Suprapubic skin (tissue), 3 donors: ENCODE measurements around the gene CACNA1G.

ENCODE experiments used
- POLR2A ChIP-seq, 2 donors: fragments of 450-650 bp; IDR thresholded peaks; one replicate each; pipeline ENCODE4 v1.6.1; 2017; ENCODE audit warnings: antibody characterized with exemption in 2 of 2, mild to moderate bottlenecking in 2 of 2, moderate library complexity in 2 of 2
- TF ChIP-seq, protein P1 (sequence below), 2 donors: fragments of 200-600 bp in 1 of 2; fragments of 450-650 bp in 1 of 2; sonication (generic) in 1 of 2; IDR thresholded peaks; one replicate each; pipeline ENCODE4 v1.5.1; 2016 to 2019; ENCODE audit warnings: antibody characterized with exemption in 2 of 2, mild to moderate bottlenecking in 1 of 2, moderate library complexity in 1 of 2

DNA sequence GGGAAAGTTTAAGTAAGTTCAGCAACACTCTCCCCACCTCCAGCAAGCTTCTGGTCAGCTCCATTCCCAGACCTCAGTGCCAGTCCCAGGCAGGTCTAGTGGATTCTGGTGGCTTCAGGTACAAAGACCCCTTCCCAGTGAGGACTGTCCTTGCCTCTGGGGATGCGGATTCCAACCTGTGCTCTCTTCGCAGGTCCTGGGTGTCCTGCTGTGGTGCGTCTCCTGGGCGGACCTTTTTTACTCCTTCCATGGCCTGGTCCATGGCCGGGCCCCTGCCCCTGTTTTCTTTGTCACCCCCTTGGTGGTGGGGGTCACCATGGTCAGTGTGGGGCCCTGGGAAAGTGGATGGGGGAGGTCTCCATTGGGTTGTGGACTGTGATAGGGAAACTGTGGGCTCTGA is 96.0 kb downstream of the CACNA1G start:
- no peak for TF ChIP-seq POLR2A (IDR thresholded peaks at IDR 0.05)
- TF ChIP-seq, protein P1, sequence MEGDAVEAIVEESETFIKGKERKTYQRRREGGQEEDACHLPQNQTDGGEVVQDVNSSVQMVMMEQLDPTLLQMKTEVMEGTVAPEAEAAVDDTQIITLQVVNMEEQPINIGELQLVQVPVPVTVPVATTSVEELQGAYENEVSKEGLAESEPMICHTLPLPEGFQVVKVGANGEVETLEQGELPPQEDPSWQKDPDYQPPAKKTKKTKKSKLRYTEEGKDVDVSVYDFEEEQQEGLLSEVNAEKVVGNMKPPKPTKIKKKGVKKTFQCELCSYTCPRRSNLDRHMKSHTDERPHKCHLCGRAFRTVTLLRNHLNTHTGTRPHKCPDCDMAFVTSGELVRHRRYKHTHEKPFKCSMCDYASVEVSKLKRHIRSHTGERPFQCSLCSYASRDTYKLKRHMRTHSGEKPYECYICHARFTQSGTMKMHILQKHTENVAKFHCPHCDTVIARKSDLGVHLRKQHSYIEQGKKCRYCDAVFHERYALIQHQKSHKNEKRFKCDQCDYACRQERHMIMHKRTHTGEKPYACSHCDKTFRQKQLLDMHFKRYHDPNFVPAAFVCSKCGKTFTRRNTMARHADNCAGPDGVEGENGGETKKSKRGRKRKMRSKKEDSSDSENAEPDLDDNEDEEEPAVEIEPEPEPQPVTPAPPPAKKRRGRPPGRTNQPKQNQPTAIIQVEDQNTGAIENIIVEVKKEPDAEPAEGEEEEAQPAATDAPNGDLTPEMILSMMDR (IDR thresholded peaks at IDR 0.05) = no peak
